VCaP (cell line): ENCODE data around the gene ZBTB7C.

ENCODE experiments used
- H3K27ac ChIP-seq: fragments of 450-650 bp; 2 replicates; pipeline ENCODE4 v1.5.1; 2017
- CTCF ChIP-seq: fragments of 450-650 bp; conservative IDR thresholded peaks from 2 replicates; pipeline ENCODE4 v1.5.1; 2017; ENCODE audit warnings: mild to moderate bottlenecking, moderate library complexity

The ZBTB7C gene

DNA sequence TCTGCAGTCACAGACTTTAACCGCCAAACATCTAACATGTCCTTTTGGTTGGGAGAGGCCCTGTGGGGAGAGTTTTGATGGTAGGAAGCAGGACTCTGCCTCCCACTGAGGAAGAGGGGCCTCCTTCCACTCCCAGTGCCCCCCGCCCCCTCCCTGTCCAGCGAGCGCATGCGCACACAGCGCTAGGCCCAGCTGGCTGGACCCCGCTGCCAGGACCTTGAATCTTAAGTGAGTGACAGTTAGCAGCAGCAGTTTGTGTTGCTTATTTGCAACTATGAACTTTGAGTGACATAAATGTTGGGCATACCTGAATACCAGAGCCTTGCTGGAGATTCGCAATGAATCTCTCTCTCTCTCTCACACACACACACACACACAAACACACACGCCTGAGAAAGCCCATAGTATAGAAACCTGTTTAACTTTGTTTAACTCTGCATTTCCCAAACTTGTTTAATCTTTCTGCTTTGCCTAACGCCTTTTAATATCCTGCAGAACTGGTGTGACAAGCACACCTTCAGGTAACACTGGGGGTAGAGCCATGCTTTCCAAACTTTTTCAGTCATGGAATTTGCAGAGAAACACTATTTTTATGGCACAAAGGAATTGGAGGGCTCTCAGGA is 344.1 kb downstream of the ZBTB7C start:
- peak overlapping the region; percentile 31; the same call in 1 of the 2 replicates for H3K27ac ChIP-seq
- TF ChIP-seq CTCF, result no peak

GRCh38 chr18:48061781-48062570 is 347.2 kb downstream of the ZBTB7C start:
- H3K27ac ChIP-seq, result no peak overlapping the region
- TF ChIP-seq CTCF, result no peak

DNA sequence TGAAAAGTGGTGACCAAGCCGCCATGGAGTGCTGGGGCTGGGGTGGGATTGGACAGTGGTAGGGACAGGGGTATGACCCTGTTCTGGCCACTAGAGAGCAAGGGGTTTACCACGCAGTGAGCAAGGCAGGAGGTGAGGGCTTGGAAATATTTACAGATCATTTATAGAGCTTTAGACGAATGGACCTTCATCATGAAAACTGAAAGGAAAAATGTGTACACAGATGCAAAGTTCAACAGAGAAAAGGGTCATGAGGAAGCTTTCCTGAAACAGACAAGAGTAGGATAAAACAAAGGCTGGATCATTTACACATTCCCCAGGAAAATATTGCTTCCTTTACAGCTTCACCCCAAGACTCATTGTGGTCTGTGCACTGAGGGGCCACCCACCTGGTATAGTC is 348.2 kb downstream of the ZBTB7C start:
- H3K27ac ChIP-seq, result no peak overlapping the region
- TF ChIP-seq CTCF, result no peak

DNA sequence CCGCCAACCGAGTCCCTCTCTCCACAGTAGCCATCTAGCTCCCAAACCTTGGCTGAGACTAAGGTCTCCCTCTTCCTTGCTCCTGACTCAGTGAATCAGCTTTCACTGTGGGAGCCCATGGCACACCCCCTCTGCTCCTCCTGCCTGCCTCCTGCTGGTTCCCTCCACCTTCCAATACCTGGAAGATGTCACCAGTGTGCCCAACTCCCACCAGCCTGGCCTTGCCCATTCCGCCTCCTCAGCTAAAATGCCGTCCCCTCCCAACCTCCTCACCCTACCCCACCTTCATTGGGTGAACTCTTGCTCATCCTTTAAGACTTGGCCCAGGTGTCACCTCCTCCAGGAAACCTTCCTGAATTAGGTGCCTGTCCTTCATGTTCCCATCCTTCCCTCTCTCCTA is 348.8 kb downstream of the ZBTB7C start:
- no peak overlapping the region for H3K27ac ChIP-seq
- TF ChIP-seq CTCF, result no peak

DNA sequence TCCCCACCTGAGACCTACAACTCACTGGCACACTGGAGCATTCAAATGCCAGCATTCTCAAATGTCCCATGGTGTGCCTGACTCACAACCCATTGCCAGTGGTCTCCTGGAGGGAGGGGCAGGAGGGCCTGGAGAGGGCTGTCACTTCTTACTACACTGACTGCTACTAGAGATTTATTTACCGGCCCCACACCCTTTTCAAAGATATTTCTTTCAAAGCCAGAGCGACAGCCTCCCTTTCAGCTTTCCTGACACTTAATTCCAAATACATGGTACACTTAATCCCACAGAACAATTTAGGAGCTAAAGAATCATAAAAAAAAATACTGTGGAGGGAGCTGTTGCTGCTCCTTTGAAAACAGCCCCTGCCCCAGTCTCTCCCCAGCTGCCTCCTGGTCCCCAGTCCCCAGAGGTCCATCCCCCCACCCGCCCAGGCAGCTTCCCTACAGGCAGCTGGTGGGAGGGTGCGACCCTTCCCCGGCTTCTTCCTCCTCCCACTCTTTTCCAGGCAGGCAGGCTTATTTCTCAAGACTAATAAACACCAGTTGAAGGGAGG is 349.6 kb downstream of the ZBTB7C start:
- no peak overlapping the region for H3K27ac ChIP-seq
- no peak for TF ChIP-seq CTCF

- no peak overlapping the region for H3K27ac ChIP-seq
- TF ChIP-seq CTCF, result no peak
These were observed 350.7 kb downstream of the ZBTB7C start for GRCh38 chr18:48058486-48058885.

DNA sequence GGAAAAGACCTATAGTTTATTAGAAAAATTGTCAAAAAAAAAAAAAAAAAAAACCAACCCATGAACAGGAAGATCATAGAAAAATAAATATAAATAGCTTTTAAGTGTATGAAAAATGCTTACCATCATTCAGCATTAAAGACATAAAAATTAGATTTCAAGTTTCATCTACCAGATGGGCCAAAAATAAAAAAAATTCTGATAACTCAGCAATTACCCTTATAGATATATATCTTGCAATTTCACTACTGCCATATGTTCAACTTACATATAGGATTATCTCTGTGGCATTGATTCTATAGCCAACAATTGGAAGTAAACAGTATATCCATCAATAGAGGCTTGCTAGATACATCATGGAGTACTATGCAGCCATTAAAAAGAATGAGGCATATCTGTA is 352.2 kb downstream of the ZBTB7C start:
- H3K27ac ChIP-seq, result no peak overlapping the region
- TF ChIP-seq CTCF, result no peak
